A673 (cell line): ENCODE measurements around the gene SRD5A1. TPM values are rescaled to one million over a fixed set of nuclear protein-coding genes. Genes with fewer than 3 reads are reported as not detected.
"Not testable (repeated sequence)": the region's sequence is repeated elsewhere in the genome, so short reads cannot be mapped to it uniquely, and the experiment has no call there.

Experiments
- BruUV-seq: library from RNA; stranded (reverse); fragments of 400-500 nt; replicated peaks from 2 replicates; lab custom pipeline; 2021; lab: Mats Ljungman, UMichigan
- CTCF ChIA-PET: fragments of 300-600 bp; sonication (Branson Sonifier 250); formaldehyde crosslinking; loops from one replicate; lab custom pipeline; 2022; ENCODE audit warnings: antibody characterized with exemption; lab: Charles Lee
- POLR2A ChIA-PET: fragments of 300-600 bp; sonication (Branson Sonifier 250); formaldehyde crosslinking; loops from one replicate; lab custom pipeline; 2022; ENCODE audit warnings: antibody characterized with exemption; ENCODE audit not compliant: low non-redundant PET; lab: Charles Lee
- DNase-seq: peaks from one replicate; pipeline ENCODE4 v3.0.0-alpha.2; 2015; ENCODE audit warnings: low spot score
- H3K27ac ChIP-seq: fragments of 200-600 bp; sonication (generic); 2 replicates; pipeline ENCODE4 v1.5.1; 2016; ENCODE audit warnings: mixed run types, low read depth, mild to moderate bottlenecking, mixed read lengths, antibody characterized with exemption, low read length; ENCODE audit not compliant: poor library complexity, severe bottlenecking
- H3K27me3 ChIP-seq: fragments of 200-600 bp; sonication (generic); replicated peaks from 2 replicates; pipeline ENCODE4 v1.6.1; 2017; ENCODE audit warnings: mixed run types, low read depth, mild to moderate bottlenecking, mixed read lengths, antibody characterized with exemption, low read length; ENCODE audit not compliant: insufficient read depth, poor library complexity
- H3K36me3 ChIP-seq: fragments of 200-600 bp; sonication (generic); 2 replicates; pipeline ENCODE4 v1.6.1; 2016; ENCODE audit warnings: mixed run types, mild to moderate bottlenecking, mixed read lengths, antibody characterized with exemption, low read length; ENCODE audit not compliant: insufficient read depth, poor library complexity, severe bottlenecking
- H3K4me1 ChIP-seq: fragments of 200-600 bp; sonication (generic); 2 replicates; pipeline ENCODE4 v1.6.1; 2017; ENCODE audit warnings: mixed run types, mild to moderate bottlenecking, mixed read lengths, antibody characterized with exemption, low read length; ENCODE audit not compliant: insufficient read depth, poor library complexity, severe bottlenecking
- H3K4me3 ChIP-seq: fragments of 200-600 bp; sonication (generic); 2 replicates; pipeline ENCODE4 v1.5.1; 2016; ENCODE audit warnings: low read depth, mixed run types, mild to moderate bottlenecking, mixed read lengths, low read length; ENCODE audit not compliant: poor library complexity, severe bottlenecking
- H3K9me3 ChIP-seq: fragments of 200-600 bp; sonication (generic); 2 replicates; pipeline ENCODE4 v1.6.1; 2016; ENCODE audit warnings: mixed run types, low read depth, mild to moderate bottlenecking, mixed read lengths, antibody characterized with exemption, low read length; ENCODE audit not compliant: poor library complexity, severe bottlenecking
- CTCF ChIP-seq: fragments of 300-800, 200-600 bp; sonication (generic); conservative IDR thresholded peaks from 2 replicates; pipeline ENCODE4 v1.5.1; 2017; ENCODE audit warnings: low read depth, mild to moderate bottlenecking, antibody characterized with exemption, low read length, moderate library complexity, mixed read lengths
- EZH2 ChIP-seq: fragments of 200-600 bp; sonication (generic); IDR thresholded peaks from 2 replicates; pipeline ENCODE4 v1.6.1; 2017; ENCODE audit warnings: borderline replicate concordance, low read depth, mild to moderate bottlenecking, mixed read lengths, antibody characterized with exemption, low read length; ENCODE audit not compliant: poor library complexity, severe bottlenecking
- intact Hi-C: fragments of 100-400 bp; cut with micrococcal nuclease; formaldehyde crosslinking; loops from one replicate; pipeline ENCODE4 v1.10.0; 2022; ENCODE audit not compliant: unreplicated experiment
- total RNA-seq: library from RNA; stranded (reverse); gene quantifications from 2 replicates; pipeline ENCODE4 v1.2.3, GENCODE V29; 2021

Gene SRD5A1
- total RNA-seq, 1 experiment from 2014 or later = 32.0 TPM

DNA sequence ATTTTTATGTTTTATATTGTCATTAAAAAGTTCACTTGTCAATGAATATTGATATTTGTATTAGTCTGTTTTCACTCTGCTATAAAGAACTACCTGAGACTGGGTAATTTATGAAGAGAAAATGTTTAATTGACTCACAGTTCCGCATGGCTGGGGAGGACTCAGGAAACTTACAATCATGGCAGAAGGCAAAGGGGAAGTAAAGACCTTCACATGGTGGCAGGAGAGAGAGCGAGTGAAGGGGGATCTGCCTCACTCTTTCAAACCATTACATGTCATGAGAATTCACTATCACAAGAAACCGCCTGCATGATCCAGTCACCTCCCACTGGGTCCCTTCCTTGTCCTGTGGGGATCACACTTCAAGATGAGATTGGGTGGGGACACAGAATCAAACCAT is 27.4 kb downstream of the SRD5A1 start:
- H3K27me3 ChIP-seq = no peaks in the 10 kb centered on the region
- POLR2A ChIA-PET = no interaction called here
- intact Hi-C loops = no loop called here
- BruUV-seq = no TSS peak
- no peaks in the 10 kb centered on the region for H3K9me3 ChIP-seq
- H3K36me3 ChIP-seq = peaks cover 10% of the 10 kb centered on the region
- H3K4me1 ChIP-seq = no peaks in the 10 kb centered on the region
- DNase-seq = no peak
- no peak overlapping the region for H3K4me3 ChIP-seq
- TF ChIP-seq EZH2 (no peak), CTCF (no peak)
- CTCF ChIA-PET = no interaction called here
- H3K27ac ChIP-seq = no peak overlapping the region

DNA sequence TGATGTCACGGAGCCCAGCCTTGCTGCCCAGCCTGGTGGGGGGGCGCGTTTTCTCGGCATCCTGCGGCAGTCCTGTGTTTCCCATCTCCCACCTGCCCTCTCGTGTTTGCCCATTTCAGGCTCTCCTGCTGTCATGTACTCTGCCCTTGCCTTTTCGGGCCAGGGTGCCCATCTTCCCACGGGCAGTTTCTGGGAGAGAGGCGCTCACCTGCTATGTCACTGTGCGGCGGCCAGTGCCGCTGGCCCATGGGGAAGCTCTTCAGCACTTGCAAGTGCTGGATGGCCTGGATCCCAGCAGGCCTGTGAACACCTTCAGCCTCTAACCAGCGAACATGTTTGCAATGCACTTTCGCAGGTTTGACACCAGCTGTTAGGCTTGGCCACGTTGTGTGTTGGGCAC is 33.5 kb downstream of the SRD5A1 start:
- CTCF ChIA-PET = no interaction called here
- no peaks in the 10 kb centered on the region for H3K4me1 ChIP-seq

GRCh38 chr5:6667648-6668047 is 34.4 kb downstream of the SRD5A1 start:
- CTCF ChIA-PET = no interaction called here
- H3K9me3 ChIP-seq = no peaks in the 10 kb centered on the region
- POLR2A ChIA-PET = no interaction called here
- no peaks in the 10 kb centered on the region for H3K27me3 ChIP-seq
- intact Hi-C loops = no loop called here
- BruUV-seq = no TSS peak
- H3K4me3 ChIP-seq = no peak overlapping the region
- no peak overlapping the region for H3K27ac ChIP-seq
- no peaks in the 10 kb centered on the region for H3K36me3 ChIP-seq
- TF ChIP-seq CTCF (no peak), EZH2 (no peak)
- no peak for DNase-seq
- no peaks in the 10 kb centered on the region for H3K4me1 ChIP-seq

More for the DNA sequence above, 33.5 kb downstream of the SRD5A1 start:
- Histone ChIP-seq H3K27me3 (no peaks in the 10 kb centered on the region), H3K4me3 (no peak overlapping the region), H3K27ac (no peak overlapping the region), H3K36me3 (no peaks in the 10 kb centered on the region), H3K9me3 (no peaks in the 10 kb centered on the region)
- DNase-seq = no peak
- TF ChIP-seq CTCF (no peak), EZH2 (no peak)
- intact Hi-C loops = no loop called here
- no TSS peak for BruUV-seq
- POLR2A ChIA-PET = no interaction called here

DNA sequence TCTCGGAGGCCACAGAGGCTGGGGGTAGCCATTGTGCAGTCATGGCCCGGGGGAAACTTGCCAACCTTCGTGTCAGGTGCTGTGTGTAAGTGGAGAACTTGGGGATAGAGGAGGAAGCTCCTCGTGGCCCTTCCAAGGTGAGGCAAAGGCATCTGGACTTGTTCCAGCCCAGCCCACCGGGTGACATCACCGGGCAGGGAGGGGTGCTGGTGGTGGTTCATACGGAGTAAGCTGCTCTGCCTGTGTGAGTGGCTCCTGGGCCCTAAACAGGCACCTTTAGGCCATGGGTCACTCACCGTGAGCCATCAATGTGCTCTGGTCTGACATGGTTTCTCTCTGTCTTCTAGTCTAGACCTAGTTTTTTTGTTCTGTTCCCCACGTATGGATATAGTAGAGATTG is 35.5 kb downstream of the SRD5A1 start:
- H3K4me3 ChIP-seq, H3K27me3 ChIP-seq, POLR2A ChIA-PET, CTCF ChIA-PET, H3K36me3 ChIP-seq, H3K9me3 ChIP-seq, H3K27ac ChIP-seq, DNase-seq, BruUV-seq, H3K4me1 ChIP-seq, intact Hi-C loops: not testable (repeated sequence)
